ENCODE results near the gene UGGT1. TPM values are rescaled to one million over a fixed set of nuclear protein-coding genes. Genes with fewer than 3 reads are reported as not detected.

The UGGT1 gene
- polyA plus RNA-seq, 1 of the 3 experiments (the other 2 are of a cell fraction): 20.0 TPM

GRCh38 chr2:128215897-128216642 is 125.1 kb downstream of the UGGT1 start:
- H2AFZ ChIP-seq (ENCODE audit: low read depth): no peak overlapping the region
- H3K9ac ChIP-seq: no peak overlapping the region
- CTCF ChIA-PET: interaction anchor here (1.7 to 5.4 kb wide), 2 partner anchors 17 to 153 kb away, joined by 4 to 20 read pairs; no protein-coding TSS in a partner anchor
- no peaks in the 10 kb centered on the region for H3F3A ChIP-seq (replicated peaks; ENCODE audit: insufficient read depth)
- POLR2A ChIA-PET: no interaction called here
- H3K36me3 ChIP-seq (replicated peaks in 1 of 2; ENCODE audit: control insufficient read depth in 1 of 2, insufficient read depth in 2 of 2, low read length in 1 of 2): no peaks in the 10 kb centered on the region
- H3K9me3 ChIP-seq: no peaks in the 10 kb centered on the region
- H4K20me1 ChIP-seq (ENCODE audit: insufficient read depth): no peaks in the 10 kb centered on the region
- no peak overlapping the region for H3K4me3 ChIP-seq (ENCODE audit: low read depth in 2 of 2, low read length in 1 of 2)
- DNase-seq: no peak
- no peaks in the 10 kb centered on the region for H3K79me2 ChIP-seq (ENCODE audit: insufficient read depth)
- H3K27ac ChIP-seq (ENCODE audit: low read depth in 2 of 2, low read length in 1 of 2): no peak overlapping the region
- H3K4me1 ChIP-seq (ENCODE audit: control insufficient read depth in 1 of 2, insufficient read depth in 2 of 2, low read depth in 1 of 2, low read length in 1 of 2): no peaks in the 10 kb centered on the region
- H3K27me3 ChIP-seq (ENCODE audit: insufficient read depth): no peaks in the 10 kb centered on the region
- WGBS (ENCODE audit: low lambda C conversion rate): 80% methylated on average over 10 of the region's 10 CpGs
- H3K9me2 ChIP-seq: no peaks in the 10 kb centered on the region
- H3K4me2 ChIP-seq: no peak overlapping the region
- TF ChIP-seq TCF12 (IDR thresholded peaks at IDR 0.05) (no peak), RXRA (IDR thresholded peaks at IDR 0.05; ENCODE audit: borderline replicate concordance, low read depth) (no peak), JUND (IDR thresholded peaks at IDR 0.05) (no peak)
- TF ChIP-seq, protein P1, sequence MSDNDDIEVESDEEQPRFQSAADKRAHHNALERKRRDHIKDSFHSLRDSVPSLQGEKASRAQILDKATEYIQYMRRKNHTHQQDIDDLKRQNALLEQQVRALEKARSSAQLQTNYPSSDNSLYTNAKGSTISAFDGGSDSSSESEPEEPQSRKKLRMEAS (IDR thresholded peaks at IDR 0.05; ENCODE audit: low read depth): no peak

DNA sequence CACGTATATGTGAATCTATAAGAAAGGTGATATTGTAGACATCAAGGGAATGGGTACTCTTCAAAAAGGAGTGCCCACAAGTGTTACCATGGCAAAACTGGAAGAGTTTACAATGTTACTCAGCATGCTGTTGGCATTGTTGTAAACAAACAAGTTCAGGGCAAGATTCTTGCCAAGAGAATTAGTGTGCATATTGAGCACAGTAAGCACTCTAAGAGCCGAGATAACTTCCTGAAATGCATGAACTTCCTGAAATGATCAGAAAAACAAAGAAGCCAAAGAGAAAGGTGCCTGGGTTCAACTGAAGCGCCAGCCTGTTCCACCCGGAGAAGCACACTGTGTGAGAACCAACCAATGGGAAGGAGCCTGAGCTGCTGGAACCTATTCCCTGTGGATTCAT is 126.7 kb downstream of the UGGT1 start:
- 69% methylated on average over 4 of the region's 4 CpGs for WGBS (ENCODE audit: low lambda C conversion rate)
- no peaks in the 10 kb centered on the region for H3K79me2 ChIP-seq (ENCODE audit: insufficient read depth)
- H3F3A ChIP-seq (replicated peaks; ENCODE audit: insufficient read depth): no peaks in the 10 kb centered on the region
- H4K20me1 ChIP-seq (ENCODE audit: insufficient read depth): no peaks in the 10 kb centered on the region
- H3K9me2 ChIP-seq: no peaks in the 10 kb centered on the region
- H3K27me3 ChIP-seq (ENCODE audit: insufficient read depth): no peaks in the 10 kb centered on the region
- ChIA-PET POLR2A (no interaction called here), CTCF (interaction anchor here (1.0 to 5.4 kb wide), 3 partner anchors 16 to 154 kb away, joined by 3 to 20 read pairs (median 7); no protein-coding TSS in a partner anchor)
- H3K4me1 ChIP-seq (ENCODE audit: control insufficient read depth in 1 of 2, insufficient read depth in 2 of 2, low read depth in 1 of 2, low read length in 1 of 2): no peaks in the 10 kb centered on the region
- H3K9ac ChIP-seq: no peak overlapping the region
- no peak overlapping the region for H3K4me2 ChIP-seq
- TF ChIP-seq RXRA (IDR thresholded peaks at IDR 0.05; ENCODE audit: borderline replicate concordance, low read depth) (no peak), FOXJ3 (CRISPR knock-in tag; IDR thresholded peaks at IDR 0.05) (no peak), SIN3A (IDR thresholded peaks at IDR 0.05; ENCODE audit: borderline replicate concordance, low read depth, low read length) (no peak), EZH2phosphoT487 (IDR thresholded peaks at IDR 0.05; ENCODE audit: borderline replicate concordance, low read depth) (no peak), SMC3 (IDR thresholded peaks at IDR 0.05; ENCODE audit: low read depth, low read length) (no peak), EP300 (IDR thresholded peaks at IDR 0.05; ENCODE audit: borderline replicate concordance in 1 of 2, low read depth in 1 of 2, low read length in 1 of 2) (no peak), TAF1 (IDR thresholded peaks at IDR 0.05; ENCODE audit: borderline replicate concordance, low read depth, low read length) (no peak), TCF12 (IDR thresholded peaks at IDR 0.05) (no peak), YY1 (IDR thresholded peaks at IDR 0.05; ENCODE audit: low read depth) (no peak), NFIC (IDR thresholded peaks at IDR 0.05; ENCODE audit: borderline replicate concordance) (no peak), TEAD4 (IDR thresholded peaks at IDR 0.05; ENCODE audit: borderline replicate concordance, insufficient read depth) (no peak), FOSL2 (IDR thresholded peaks at IDR 0.05; ENCODE audit: borderline replicate concordance, low read depth) (no peak), JUND (IDR thresholded peaks at IDR 0.05) (no peak), GATA2 (CRISPR knock-in tag; IDR thresholded peaks at IDR 0.05) (no peak)
- TF ChIP-seq, protein P2, sequence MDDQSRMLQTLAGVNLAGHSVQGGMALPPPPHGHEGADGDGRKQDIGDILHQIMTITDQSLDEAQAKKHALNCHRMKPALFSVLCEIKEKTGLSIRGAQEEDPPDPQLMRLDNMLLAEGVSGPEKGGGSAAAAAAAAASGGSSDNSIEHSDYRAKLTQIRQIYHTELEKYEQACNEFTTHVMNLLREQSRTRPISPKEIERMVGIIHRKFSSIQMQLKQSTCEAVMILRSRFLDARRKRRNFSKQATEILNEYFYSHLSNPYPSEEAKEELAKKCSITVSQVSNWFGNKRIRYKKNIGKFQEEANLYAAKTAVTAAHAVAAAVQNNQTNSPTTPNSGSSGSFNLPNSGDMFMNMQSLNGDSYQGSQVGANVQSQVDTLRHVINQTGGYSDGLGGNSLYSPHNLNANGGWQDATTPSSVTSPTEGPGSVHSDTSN (IDR thresholded peaks at IDR 0.05): no peak
- TF ChIP-seq, protein P3, sequence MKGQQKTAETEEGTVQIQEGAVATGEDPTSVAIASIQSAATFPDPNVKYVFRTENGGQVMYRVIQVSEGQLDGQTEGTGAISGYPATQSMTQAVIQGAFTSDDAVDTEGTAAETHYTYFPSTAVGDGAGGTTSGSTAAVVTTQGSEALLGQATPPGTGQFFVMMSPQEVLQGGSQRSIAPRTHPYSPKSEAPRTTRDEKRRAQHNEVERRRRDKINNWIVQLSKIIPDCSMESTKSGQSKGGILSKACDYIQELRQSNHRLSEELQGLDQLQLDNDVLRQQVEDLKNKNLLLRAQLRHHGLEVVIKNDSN (IDR thresholded peaks at IDR 0.05; ENCODE audit: borderline replicate concordance, low read depth): no peak
- no peaks in the 10 kb centered on the region for H3K9me3 ChIP-seq
- H3K36me3 ChIP-seq (replicated peaks in 1 of 2; ENCODE audit: control insufficient read depth in 1 of 2, insufficient read depth in 2 of 2, low read length in 1 of 2): no peaks in the 10 kb centered on the region
- H3K27ac ChIP-seq (ENCODE audit: low read depth in 2 of 2, low read length in 1 of 2): no peak overlapping the region
- H2AFZ ChIP-seq (ENCODE audit: low read depth): no peak overlapping the region
- DNase-seq: no peak
- H3K4me3 ChIP-seq (ENCODE audit: low read depth in 2 of 2, low read length in 1 of 2): no peak overlapping the region
